A549 (cell line): ENCODE measurements around the gene SLC17A2.

Experiments used
- CEBPB ChIP-seq, 2 experiments: fragments of >200 bp in 1 of 2; sonication (Bioruptor Twin) in 1 of 2; formaldehyde crosslinking in 1 of 2; IDR thresholded peaks; 2 replicates each; pipeline ENCODE4 v1.6.1; 2012 to 2016
- CTCF ChIP-seq: fragments of >200 bp; sonication (Bioruptor Twin); formaldehyde crosslinking; IDR thresholded peaks from 3 replicates; pipeline ENCODE4 v1.5.1; 2016
- EP300 ChIP-seq, 2 experiments: fragments of >200 bp; sonication (Bioruptor Twin); formaldehyde crosslinking; IDR thresholded peaks; 2 replicates in 1 of 2; 3 replicates in 1 of 2; pipeline ENCODE4 v1.6.1; 2016 to 2017
- FOSB ChIP-seq: fragments of 250-450 bp; sonication (Bioruptor Pico); IDR thresholded peaks from 2 replicates; pipeline ENCODE4 v1.5.0; 2020; ENCODE audit warnings: mild to moderate bottlenecking, moderate library complexity
- HEYL ChIP-seq: fragments of 250-450 bp; sonication (Bioruptor Pico); IDR thresholded peaks from 2 replicates; pipeline ENCODE4 v1.8.0; 2021; ENCODE audit warnings: mild to moderate bottlenecking, moderate library complexity
- KDM5A ChIP-seq: fragments of 200-600 bp; sonication (generic); IDR thresholded peaks from 2 replicates; pipeline ENCODE4 v1.6.1; 2016; ENCODE audit warnings: antibody characterized with exemption, mild to moderate bottlenecking
- MAX ChIP-seq: IDR thresholded peaks from 2 replicates; pipeline ENCODE4 v1.6.1; 2012
- PBX3 ChIP-seq: IDR thresholded peaks from 2 replicates; pipeline ENCODE4 v1.6.1; 2012
- POLR2A ChIP-seq: IDR thresholded peaks from 2 replicates; pipeline ENCODE4 v1.6.1; 2012; ENCODE audit warnings: mild to moderate bottlenecking, low read length
- TFCP2L1 ChIP-seq: fragments of 250-450 bp; sonication (Bioruptor Pico); IDR thresholded peaks from 2 replicates; pipeline ENCODE4 v1.5.0; 2021; ENCODE audit warnings: mild to moderate bottlenecking
- ZFP36 ChIP-seq: fragments of 450-650 bp; IDR thresholded peaks from 2 replicates; pipeline ENCODE4 v1.6.1; 2014; ENCODE audit warnings: borderline replicate concordance; ENCODE audit not compliant: partially characterized antibody

- no peak for TF ChIP-seq POLR2A
- no peak for TF ChIP-seq CTCF
- TF ChIP-seq CEBPB (IDR thresholded peaks at IDR 0.05), result no peak
- TF ChIP-seq PBX3, result no peak
- TF ChIP-seq MAX, result no peak
- no peak for TF ChIP-seq ZFP36
- no peak for TF ChIP-seq EP300 (IDR thresholded peaks at IDR 0.05)
- no peak for TF ChIP-seq KDM5A
- no peak for TF ChIP-seq FOSB (CRISPR knock-in tag)
- no peak for TF ChIP-seq TFCP2L1 (CRISPR knock-in tag)
- TF ChIP-seq HEYL (CRISPR knock-in tag), result no peak
Measured at GRCh38 chr6:25930532-25931410, at the start of gene SLC17A2.
